ENCODE measurements around the gene FBXL13.
"Not testable (repeated sequence)": the region's sequence is repeated elsewhere in the genome, so short reads cannot be mapped to it uniquely, and the experiment has no call there.

The FBXL13 gene

DNA sequence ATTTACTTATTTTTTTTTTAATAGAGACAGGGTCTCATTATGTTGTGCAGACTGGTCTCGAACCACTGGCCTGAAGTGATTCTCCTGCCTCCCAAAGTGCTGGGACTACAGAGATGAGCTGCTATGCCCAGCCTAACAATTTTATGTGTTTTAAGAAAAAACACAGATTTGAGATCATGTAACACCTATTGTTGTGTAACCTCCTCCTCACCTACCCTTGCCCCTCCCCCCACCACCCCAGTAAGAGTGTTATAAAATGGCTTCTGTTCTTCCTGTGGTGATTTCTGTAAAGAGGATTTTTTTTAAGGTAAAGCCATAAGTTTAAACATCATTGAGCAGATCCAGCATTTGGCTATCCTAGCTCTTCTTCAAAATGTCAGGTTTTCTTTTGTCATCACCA is 7.9 kb upstream of the FBXL13 start:
- TF ChIP-seq, protein P1, sequence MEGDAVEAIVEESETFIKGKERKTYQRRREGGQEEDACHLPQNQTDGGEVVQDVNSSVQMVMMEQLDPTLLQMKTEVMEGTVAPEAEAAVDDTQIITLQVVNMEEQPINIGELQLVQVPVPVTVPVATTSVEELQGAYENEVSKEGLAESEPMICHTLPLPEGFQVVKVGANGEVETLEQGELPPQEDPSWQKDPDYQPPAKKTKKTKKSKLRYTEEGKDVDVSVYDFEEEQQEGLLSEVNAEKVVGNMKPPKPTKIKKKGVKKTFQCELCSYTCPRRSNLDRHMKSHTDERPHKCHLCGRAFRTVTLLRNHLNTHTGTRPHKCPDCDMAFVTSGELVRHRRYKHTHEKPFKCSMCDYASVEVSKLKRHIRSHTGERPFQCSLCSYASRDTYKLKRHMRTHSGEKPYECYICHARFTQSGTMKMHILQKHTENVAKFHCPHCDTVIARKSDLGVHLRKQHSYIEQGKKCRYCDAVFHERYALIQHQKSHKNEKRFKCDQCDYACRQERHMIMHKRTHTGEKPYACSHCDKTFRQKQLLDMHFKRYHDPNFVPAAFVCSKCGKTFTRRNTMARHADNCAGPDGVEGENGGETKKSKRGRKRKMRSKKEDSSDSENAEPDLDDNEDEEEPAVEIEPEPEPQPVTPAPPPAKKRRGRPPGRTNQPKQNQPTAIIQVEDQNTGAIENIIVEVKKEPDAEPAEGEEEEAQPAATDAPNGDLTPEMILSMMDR (IDR thresholded peaks at IDR 0.05; ENCODE audit: borderline replicate concordance, control extremely low read depth, extremely low read depth, insufficient read depth, missing control alignments): no peak
- in situ Hi-C loops (cut with MboI; ENCODE audit: low sequenced_read_pairs, unreplicated experiment): no loop called here
- DNase-seq (ENCODE audit: low spot score): no peak

DNA sequence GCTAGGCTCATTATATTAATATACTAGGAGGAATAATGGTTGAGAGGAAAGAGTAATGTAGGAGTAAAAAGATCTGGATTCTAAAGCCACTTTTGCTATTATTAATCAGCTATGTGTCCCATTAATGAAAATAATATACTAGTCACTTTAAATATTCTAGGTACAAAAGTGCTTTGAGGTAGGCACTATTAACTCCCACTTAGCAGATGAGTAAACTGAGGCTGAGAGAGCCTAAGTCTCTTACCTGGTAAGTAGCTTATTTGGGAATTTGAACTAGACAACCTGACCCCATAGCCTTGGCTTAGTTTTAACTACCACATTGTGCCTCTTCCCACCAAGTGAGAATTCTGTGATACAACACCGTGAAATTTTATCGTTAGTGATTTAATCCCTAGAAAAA is 6.3 kb upstream of the FBXL13 start:
- TF ChIP-seq, protein P1 (IDR thresholded peaks at IDR 0.05; ENCODE audit: borderline replicate concordance, control extremely low read depth, extremely low read depth, insufficient read depth, missing control alignments): no peak
- DNase-seq (ENCODE audit: low spot score): no peak
- in situ Hi-C loops (cut with MboI; ENCODE audit: low sequenced_read_pairs, unreplicated experiment): no loop called here

DNA sequence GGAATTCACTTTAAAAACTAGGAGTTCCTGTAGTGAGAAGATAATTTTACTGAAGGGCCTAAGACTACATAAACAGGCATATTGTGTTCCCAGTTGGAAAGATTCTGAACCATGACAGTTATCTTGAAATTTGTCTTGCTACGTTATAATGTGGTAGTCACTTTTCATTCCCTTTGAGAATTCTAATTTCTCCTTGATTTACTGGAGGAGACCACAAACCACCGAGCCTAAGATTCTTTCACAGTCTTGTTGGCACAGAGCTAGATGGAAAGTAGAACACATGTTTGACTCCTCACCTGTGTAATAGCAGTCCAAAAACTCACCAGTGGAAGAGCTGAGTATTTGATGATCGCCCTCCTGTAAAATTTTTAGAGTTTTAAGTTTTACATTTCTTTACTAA is 5.2 kb upstream of the FBXL13 start:
- TF ChIP-seq, protein P1 (IDR thresholded peaks at IDR 0.05; ENCODE audit: borderline replicate concordance, control extremely low read depth, extremely low read depth, insufficient read depth, missing control alignments): no peak
- DNase-seq (ENCODE audit: low spot score): no peak
- in situ Hi-C loops (cut with MboI; ENCODE audit: low sequenced_read_pairs, unreplicated experiment): no loop called here

DNA sequence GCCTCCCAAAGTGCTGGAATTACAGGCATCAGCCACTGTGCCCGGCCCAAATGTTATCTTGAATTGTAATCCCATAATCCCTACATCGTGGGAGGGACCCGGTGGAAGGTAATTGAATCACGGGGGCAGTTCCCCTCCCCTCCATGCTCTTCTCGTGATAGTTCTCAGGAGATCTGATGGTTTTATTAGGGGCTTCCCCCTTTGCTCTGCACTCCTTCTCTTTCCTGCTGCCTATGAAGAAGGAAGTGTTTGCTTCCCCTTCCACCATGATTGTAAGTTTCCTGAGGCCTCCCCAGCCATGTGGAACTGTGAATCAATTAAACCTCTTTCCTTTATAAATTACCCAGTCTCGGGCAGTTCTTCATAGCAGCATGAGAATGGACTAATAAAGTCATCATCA is 3.6 kb upstream of the FBXL13 start:
- DNase-seq (ENCODE audit: low spot score); in situ Hi-C loops (cut with MboI; ENCODE audit: low sequenced_read_pairs, unreplicated experiment): not testable (repeated sequence)

DNA sequence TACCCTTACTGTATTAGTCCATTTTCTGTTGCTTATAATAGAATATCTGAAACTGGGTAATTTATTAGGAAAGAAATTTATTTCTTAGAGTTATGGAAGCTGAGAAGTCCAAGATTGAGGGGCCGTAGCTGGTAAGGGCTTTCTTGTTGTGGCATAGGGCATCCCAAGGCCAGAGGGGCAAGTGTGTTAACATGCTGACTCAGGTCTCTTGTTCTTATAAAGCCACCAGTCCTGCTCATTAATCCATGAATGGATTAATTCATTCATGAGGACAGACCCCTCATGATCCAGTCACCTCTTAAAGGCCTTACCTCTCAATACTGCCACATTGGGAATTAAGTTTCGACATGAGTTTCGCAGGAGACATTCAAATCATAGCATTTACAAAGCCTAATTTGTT is 2.7 kb upstream of the FBXL13 start:
- no peak for DNase-seq (ENCODE audit: low spot score)
- TF ChIP-seq, protein P1 (IDR thresholded peaks at IDR 0.05; ENCODE audit: borderline replicate concordance, control extremely low read depth, extremely low read depth, insufficient read depth, missing control alignments): no peak
- in situ Hi-C loops (cut with MboI; ENCODE audit: low sequenced_read_pairs, unreplicated experiment): no loop called here

DNA sequence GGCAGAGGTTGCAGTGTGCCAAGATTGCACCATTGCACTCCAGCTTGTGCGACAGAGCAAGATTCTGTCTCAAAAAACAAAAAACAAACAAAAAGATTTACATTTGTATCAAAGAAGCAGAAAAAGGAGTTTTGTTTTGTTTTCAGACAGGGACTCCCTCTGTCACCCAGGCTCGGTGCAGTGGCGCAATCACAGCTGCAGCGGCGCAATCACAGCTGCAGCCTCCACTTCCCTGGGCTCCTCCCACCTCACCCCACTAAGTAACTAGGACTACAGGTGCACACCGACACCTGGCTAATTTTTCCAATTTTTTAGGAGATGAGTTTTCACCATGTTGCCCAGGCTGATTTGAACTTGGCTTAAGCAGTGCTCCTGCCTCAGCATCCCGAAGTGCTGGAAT is 2.2 kb upstream of the FBXL13 start:
- in situ Hi-C loops (cut with MboI; ENCODE audit: low sequenced_read_pairs, unreplicated experiment): no loop called here
- TF ChIP-seq, protein P1 (IDR thresholded peaks at IDR 0.05; ENCODE audit: borderline replicate concordance, control extremely low read depth, extremely low read depth, insufficient read depth, missing control alignments): no peak
- DNase-seq (ENCODE audit: low spot score): no peak

DNA sequence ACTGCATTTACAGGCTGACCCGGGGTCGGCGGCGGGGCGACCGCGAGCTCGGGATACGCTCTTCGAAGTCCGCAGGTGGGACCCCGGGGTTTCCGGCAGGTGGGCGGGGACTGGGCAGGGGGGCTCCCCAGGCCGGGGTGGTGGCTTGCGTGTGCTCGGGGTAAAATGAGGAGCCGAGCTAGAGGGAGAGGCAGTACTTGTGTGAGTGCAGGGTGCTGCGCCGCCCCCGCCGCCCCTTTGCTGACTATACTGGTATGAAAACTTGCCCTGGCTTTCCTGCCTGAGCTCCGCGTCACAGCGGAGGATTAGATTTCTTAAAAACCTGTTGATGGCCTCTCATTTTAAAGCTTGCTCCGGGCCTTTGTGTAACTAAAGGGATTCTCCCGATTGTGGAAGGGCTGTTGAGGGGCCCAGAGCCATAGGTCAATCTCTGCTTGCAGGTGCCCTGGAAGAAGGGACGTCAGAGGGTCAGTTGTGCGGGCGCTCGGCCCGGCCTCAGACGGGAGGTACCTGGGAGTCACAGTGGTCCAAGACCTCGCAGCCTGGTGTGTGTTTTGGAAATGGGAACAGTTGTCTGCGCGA is 832 bp upstream of the FBXL13 start:
- TF ChIP-seq, protein P1 (IDR thresholded peaks at IDR 0.05; ENCODE audit: borderline replicate concordance, control extremely low read depth, extremely low read depth, insufficient read depth, missing control alignments): no peak
- in situ Hi-C loops (cut with MboI; ENCODE audit: low sequenced_read_pairs, unreplicated experiment): no loop called here
- DNase-seq (ENCODE audit: low spot score): peak; percentile 84
